Activated gamma-delta T cell treated with anti-CD3 and anti-CD28 coated beads, Interleukin-2, amount 50 U/mL, for 16 hours (primary cell): Measurements from ENCODE around the gene CRACR2B.

Experiments
- DNase-seq: peaks from one replicate; pipeline ENCODE4 v3.0.0-alpha.2; 2020; ENCODE audit warnings: low read depth

CRACR2B gene

DNA sequence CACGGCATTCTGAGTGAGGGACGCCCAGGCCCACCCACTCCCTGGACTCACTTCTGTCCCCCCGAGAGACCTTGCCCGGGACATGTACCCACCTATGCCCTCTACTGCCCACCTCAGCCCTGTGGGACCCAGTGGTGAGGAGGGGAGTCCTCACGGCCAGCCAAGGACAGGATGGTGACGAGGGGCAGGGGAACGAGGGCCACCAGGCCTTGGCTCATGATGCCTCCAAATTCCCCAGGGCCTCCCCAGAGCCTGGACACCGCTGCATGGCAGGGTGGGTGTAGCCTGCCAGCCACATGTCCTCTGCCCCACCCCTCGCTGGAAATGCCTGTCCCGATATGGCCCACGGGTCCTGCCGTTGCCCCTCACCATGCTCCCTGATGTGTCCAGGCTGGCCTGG, 41.1 kb downstream of the CRACR2B start:
- no peak for DNase-seq

- DNase-seq: no peak
Observed at GRCh38 chr11:869399-870126, 41.8 kb downstream of the CRACR2B start.

DNA sequence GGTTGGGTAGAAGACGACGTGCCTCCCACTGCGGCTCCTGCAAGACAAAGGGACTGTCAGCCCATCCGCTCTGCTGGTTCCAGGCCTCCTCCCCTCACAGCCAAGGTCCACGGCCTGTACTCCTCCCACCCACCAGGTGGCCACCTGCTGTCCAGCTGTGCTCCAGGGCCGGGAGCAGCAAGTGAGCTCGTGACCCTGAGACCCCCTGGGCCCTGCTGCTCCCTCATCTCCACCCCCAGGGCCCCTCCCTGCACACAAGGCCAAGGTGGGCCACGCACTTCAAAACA, 42.4 kb downstream of the CRACR2B start:
- no peak for DNase-seq

- no peak for DNase-seq
Observed at GRCh38 chr11:870418-870817, 42.7 kb downstream of the CRACR2B start.

- DNase-seq: no peak
Observed at GRCh38 chr11:871472-871871, 43.8 kb downstream of the CRACR2B start.

- DNase-seq: no peak
Observed at GRCh38 chr11:872799-873198, 45.1 kb downstream of the CRACR2B start.

GRCh38 chr11:873706-874105, 46.0 kb downstream of the CRACR2B start:
- DNase-seq: no peak

DNA sequence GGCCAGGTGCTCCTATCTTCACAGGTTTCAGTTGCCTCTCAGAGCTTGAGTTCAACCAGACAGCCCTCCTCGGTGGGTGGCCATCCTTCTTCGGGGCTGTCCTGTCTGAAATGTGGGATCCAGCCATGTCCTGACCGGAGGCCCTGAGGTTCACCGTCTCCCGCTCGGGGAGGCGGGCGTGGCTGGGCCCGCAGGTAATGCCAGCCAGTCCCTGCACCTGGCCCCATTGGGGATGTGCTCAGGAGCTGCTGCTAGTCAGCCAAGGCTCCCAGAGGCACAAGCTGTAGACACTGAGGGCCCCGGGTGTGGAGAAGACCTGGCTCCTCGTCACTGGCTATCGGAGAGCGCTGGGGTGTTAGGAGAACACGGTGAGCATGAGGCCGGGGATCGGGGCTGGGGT, 47.5 kb downstream of the CRACR2B start:
- no peak for DNase-seq

GRCh38 chr11:875769-876301, 48.1 kb downstream of the CRACR2B start:
- no peak for DNase-seq

- no peak for DNase-seq
Observed at GRCh38 chr11:876545-876944, 48.8 kb downstream of the CRACR2B start.

- DNase-seq: no peak
Observed at GRCh38 chr11:877565-877964, 49.8 kb downstream of the CRACR2B start.

DNA sequence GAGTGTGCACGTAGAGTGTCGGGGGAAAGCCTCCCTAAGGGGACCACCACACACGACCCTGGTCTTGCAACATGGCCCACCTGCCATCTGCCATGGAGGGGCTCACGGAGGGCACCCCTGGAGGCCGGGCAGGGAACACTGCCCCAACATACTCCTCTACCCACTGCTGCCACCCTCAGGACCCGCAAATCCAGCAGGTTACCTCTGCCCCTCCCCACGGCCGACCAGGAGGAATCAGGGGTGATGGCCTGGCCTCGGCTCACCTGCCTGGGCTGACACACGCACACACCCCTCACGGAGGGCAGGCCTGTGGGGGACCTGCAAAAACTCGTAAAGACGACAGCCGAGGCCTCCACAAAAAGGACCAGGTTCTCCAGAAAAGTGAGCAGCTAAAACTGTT, 52.7 kb downstream of the CRACR2B start:
- no peak for DNase-seq
